Measurements from ENCODE around the gene NEBL.

The NEBL gene

DNA sequence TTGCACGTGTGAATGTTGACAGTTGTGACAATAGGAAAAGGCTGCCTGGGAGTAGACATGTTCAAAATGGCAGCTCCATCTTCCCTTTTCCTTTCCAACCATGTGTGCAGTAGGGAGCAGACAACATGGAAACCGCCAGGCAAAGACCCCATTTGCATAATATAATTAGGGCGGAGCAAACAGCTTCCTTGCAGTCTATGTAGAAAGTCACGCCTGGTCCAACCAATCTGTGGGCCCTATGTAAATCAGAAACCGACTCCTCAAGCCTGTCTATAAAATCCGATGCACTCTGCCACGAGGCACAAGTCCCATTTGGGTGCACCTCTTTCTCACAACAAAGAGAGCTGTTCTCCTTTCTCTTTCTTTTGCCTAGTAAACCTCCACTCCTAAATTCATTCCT is 19.6 kb downstream of the NEBL start (continued):
- TF ChIP-seq ZNF561 (tag by site-specific recombination; IDR thresholded peaks at IDR 0.05; ENCODE audit: borderline replicate concordance) (no peak), ZNF530 (tag by site-specific recombination; IDR thresholded peaks at IDR 0.05; ENCODE audit: low read depth) (no peak), ZNF138 (tag by site-specific recombination; IDR thresholded peaks at IDR 0.05; ENCODE audit: borderline replicate concordance) (no peak), ZNF664 (tag by site-specific recombination; IDR thresholded peaks at IDR 0.05) (no peak)

DNA sequence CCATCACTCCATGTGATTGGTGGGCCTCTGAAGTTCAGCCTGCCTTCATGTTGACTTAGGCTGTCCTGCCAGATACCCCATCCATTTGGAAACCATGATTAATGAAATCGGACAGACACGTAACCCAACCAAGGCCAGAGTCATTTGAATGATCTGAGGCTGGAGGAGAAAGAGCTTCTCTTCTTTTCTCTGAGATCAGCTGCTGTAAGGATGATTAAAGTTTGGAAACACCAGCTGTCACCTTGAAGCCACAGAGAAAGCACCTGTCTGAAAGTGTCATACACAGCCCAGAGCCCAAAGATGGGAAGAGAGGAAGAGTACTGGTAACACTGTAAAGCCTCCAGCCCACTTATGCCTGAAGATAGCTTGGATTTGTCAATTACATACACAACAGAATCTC is 22.9 kb downstream of the NEBL start:
- CTCF ChIA-PET, result interaction anchor here (0.6 to 1.3 kb wide), 2 partner anchors 10 to 56 kb away, joined by 3 to 6 read pairs; no protein-coding TSS in a partner anchor
- POLR2A ChIA-PET, result no interaction called here
- TF ChIP-seq ZNF548 (tag by site-specific recombination; IDR thresholded peaks at IDR 0.05), result no peak
- TF ChIP-seq ZNF629 (tag by site-specific recombination; IDR thresholded peaks at IDR 0.05), result no peak
- TF ChIP-seq, protein P1, sequence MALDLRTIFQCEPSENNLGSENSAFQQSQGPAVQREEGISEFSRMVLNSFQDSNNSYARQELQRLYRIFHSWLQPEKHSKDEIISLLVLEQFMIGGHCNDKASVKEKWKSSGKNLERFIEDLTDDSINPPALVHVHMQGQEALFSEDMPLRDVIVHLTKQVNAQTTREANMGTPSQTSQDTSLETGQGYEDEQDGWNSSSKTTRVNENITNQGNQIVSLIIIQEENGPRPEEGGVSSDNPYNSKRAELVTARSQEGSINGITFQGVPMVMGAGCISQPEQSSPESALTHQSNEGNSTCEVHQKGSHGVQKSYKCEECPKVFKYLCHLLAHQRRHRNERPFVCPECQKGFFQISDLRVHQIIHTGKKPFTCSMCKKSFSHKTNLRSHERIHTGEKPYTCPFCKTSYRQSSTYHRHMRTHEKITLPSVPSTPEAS (tag by site-specific recombination; IDR thresholded peaks at IDR 0.05), result no peak
- no peak for TF ChIP-seq ZBTB21 (tag by site-specific recombination; IDR thresholded peaks at IDR 0.05)
- TF ChIP-seq ZSCAN30 (tag by site-specific recombination; IDR thresholded peaks at IDR 0.05), result no peak
- no peak for TF ChIP-seq ZNF664 (tag by site-specific recombination; IDR thresholded peaks at IDR 0.05)
- no peak for TF ChIP-seq ZSCAN16 (tag by site-specific recombination; IDR thresholded peaks at IDR 0.05)
- TF ChIP-seq GLIS1 (tag by site-specific recombination; IDR thresholded peaks at IDR 0.05), result no peak
- TF ChIP-seq ZNF785 (tag by site-specific recombination; IDR thresholded peaks at IDR 0.05), result no peak
- TF ChIP-seq, protein P2, sequence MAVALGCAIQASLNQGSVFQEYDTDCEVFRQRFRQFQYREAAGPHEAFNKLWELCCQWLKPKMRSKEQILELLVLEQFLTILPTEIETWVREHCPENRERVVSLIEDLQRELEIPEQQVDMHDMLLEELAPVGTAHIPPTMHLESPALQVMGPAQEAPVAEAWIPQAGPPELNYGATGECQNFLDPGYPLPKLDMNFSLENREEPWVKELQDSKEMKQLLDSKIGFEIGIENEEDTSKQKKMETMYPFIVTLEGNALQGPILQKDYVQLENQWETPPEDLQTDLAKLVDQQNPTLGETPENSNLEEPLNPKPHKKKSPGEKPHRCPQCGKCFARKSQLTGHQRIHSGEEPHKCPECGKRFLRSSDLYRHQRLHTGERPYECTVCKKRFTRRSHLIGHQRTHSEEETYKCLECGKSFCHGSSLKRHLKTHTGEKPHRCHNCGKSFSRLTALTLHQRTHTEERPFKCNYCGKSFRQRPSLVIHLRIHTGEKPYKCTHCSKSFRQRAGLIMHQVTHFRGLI (tag by site-specific recombination; IDR thresholded peaks at IDR 0.05), result no peak
- TF ChIP-seq, protein P3, sequence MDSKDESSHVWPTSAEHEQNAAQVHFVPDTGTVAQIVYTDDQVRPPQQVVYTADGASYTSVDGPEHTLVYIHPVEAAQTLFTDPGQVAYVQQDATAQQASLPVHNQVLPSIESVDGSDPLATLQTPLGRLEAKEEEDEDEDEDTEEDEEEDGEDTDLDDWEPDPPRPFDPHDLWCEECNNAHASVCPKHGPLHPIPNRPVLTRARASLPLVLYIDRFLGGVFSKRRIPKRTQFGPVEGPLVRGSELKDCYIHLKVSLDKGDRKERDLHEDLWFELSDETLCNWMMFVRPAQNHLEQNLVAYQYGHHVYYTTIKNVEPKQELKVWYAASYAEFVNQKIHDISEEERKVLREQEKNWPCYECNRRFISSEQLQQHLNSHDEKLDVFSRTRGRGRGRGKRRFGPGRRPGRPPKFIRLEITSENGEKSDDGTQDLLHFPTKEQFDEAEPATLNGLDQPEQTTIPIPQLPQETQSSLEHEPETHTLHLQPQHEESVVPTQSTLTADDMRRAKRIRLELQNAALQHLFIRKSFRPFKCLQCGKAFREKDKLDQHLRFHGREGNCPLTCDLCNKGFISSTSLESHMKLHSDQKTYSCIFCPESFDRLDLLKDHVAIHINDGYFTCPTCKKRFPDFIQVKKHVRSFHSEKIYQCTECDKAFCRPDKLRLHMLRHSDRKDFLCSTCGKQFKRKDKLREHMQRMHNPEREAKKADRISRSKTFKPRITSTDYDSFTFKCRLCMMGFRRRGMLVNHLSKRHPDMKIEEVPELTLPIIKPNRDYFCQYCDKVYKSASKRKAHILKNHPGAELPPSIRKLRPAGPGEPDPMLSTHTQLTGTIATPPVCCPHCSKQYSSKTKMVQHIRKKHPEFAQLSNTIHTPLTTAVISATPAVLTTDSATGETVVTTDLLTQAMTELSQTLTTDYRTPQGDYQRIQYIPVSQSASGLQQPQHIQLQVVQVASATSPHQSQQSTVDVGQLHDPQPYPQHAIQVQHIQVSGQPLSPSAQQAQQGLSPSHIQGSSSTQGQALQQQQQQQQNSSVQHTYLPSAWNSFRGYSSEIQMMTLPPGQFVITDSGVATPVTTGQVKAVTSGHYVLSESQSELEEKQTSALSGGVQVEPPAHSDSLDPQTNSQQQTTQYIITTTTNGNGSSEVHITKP (tag by site-specific recombination; IDR thresholded peaks at IDR 0.05), result no peak

DNA sequence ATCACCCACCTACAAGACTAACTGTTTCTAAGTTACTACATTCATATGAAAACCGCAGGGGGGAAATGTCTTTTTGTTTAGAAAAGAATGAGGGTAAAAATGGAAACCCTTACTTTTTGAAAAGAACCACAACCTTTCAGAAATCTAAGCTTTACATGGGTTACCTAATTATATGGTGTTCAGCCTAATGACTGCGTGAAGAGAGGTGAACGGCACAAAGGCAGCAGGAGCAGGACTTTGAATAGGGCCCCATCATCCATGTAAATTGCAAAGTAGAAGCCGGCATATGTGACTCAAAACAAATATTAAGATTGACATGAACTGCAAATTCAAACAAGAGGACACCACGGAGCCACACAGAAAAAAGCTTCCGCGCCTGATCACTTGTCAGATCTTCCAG is 25.1 kb downstream of the NEBL start:
- ChIA-PET POLR2A (no interaction called here), CTCF (no interaction called here)
- H3K4me3 ChIP-seq (ENCODE audit: low read depth, low read length), result no peak overlapping the region
- no peak for TF ChIP-seq KLF8 (tag by site-specific recombination; IDR thresholded peaks at IDR 0.05)
- no peak for TF ChIP-seq YY2 (tag by site-specific recombination; IDR thresholded peaks at IDR 0.05)
- no peak; the same call in 1 of the 2 replicates for TF ChIP-seq SP7 (tag by site-specific recombination; IDR thresholded peaks at IDR 0.05)
- no peak for TF ChIP-seq GLI2 (tag by site-specific recombination; IDR thresholded peaks at IDR 0.05; ENCODE audit: borderline replicate concordance, low read depth)
- no peak for TF ChIP-seq ZXDB (tag by site-specific recombination; IDR thresholded peaks at IDR 0.05)
- TF ChIP-seq ZNF157 (tag by site-specific recombination; IDR thresholded peaks at IDR 0.05), result no peak
- TF ChIP-seq, protein P4, sequence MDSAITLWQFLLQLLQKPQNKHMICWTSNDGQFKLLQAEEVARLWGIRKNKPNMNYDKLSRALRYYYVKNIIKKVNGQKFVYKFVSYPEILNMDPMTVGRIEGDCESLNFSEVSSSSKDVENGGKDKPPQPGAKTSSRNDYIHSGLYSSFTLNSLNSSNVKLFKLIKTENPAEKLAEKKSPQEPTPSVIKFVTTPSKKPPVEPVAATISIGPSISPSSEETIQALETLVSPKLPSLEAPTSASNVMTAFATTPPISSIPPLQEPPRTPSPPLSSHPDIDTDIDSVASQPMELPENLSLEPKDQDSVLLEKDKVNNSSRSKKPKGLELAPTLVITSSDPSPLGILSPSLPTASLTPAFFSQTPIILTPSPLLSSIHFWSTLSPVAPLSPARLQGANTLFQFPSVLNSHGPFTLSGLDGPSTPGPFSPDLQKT (IDR thresholded peaks at IDR 0.05; ENCODE audit: borderline replicate concordance, low read depth, low read length), result no peak
- TF ChIP-seq ZNF19 (tag by site-specific recombination; IDR thresholded peaks at IDR 0.05; ENCODE audit: low read depth), result no peak
- no peak for TF ChIP-seq ZNF510 (tag by site-specific recombination; IDR thresholded peaks at IDR 0.05; ENCODE audit: insufficient replicate concordance)
- TF ChIP-seq ZNF791 (tag by site-specific recombination; IDR thresholded peaks at IDR 0.05), result no peak
- TF ChIP-seq WT1 (tag by site-specific recombination; IDR thresholded peaks at IDR 0.05), result no peak
- TF ChIP-seq ZNF146 (tag by site-specific recombination; IDR thresholded peaks at IDR 0.05), result no peak

More for the DNA sequence above, 22.9 kb downstream of the NEBL start:
- Histone ChIP-seq H3K4me3 (ENCODE audit: low read depth, low read length) (no peak overlapping the region), H3K36me3 (ENCODE audit: control insufficient read depth in 2 of 2, insufficient read depth in 1 of 2, low read length in 2 of 2) (no peaks in the 10 kb centered on the region), H3K27ac (ENCODE audit: extremely low read depth, low read depth, low read length) (no peak overlapping the region), H3K4me1 (ENCODE audit: control insufficient read depth, insufficient read depth, low read length) (peaks cover 2% of the 10 kb centered on the region), H3K9me3 (ENCODE audit: control insufficient read depth, insufficient read depth, low read depth, low read length) (no peaks in the 10 kb centered on the region)

More for the DNA sequence above, 25.1 kb downstream of the NEBL start:
- no peaks in the 10 kb centered on the region for H3K4me1 ChIP-seq (ENCODE audit: control insufficient read depth, insufficient read depth, low read length)
- H3K9me3 ChIP-seq (ENCODE audit: control insufficient read depth, insufficient read depth, low read depth, low read length), result no peaks in the 10 kb centered on the region
- no peak overlapping the region for H3K27ac ChIP-seq (ENCODE audit: extremely low read depth, low read depth, low read length)
- H3K36me3 ChIP-seq (ENCODE audit: control insufficient read depth in 2 of 2, insufficient read depth in 1 of 2, low read length in 2 of 2), result no peaks in the 10 kb centered on the region

Measured in HEK293 (cell line).